Kasumi-1 (cell line): ENCODE results near the gene SLCO1B3.
"Not testable (repeated sequence)": the region's sequence is repeated elsewhere in the genome, so short reads cannot be mapped to it uniquely, and the experiment has no call there.

Experiments
- DNase-seq, 2 experiments: peaks; one replicate each; lab custom pipeline; 2025; lab: John Stamatoyannopoulos, UW

SLCO1B3 gene, protein sequence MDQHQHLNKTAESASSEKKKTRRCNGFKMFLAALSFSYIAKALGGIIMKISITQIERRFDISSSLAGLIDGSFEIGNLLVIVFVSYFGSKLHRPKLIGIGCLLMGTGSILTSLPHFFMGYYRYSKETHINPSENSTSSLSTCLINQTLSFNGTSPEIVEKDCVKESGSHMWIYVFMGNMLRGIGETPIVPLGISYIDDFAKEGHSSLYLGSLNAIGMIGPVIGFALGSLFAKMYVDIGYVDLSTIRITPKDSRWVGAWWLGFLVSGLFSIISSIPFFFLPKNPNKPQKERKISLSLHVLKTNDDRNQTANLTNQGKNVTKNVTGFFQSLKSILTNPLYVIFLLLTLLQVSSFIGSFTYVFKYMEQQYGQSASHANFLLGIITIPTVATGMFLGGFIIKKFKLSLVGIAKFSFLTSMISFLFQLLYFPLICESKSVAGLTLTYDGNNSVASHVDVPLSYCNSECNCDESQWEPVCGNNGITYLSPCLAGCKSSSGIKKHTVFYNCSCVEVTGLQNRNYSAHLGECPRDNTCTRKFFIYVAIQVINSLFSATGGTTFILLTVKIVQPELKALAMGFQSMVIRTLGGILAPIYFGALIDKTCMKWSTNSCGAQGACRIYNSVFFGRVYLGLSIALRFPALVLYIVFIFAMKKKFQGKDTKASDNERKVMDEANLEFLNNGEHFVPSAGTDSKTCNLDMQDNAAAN

DNA sequence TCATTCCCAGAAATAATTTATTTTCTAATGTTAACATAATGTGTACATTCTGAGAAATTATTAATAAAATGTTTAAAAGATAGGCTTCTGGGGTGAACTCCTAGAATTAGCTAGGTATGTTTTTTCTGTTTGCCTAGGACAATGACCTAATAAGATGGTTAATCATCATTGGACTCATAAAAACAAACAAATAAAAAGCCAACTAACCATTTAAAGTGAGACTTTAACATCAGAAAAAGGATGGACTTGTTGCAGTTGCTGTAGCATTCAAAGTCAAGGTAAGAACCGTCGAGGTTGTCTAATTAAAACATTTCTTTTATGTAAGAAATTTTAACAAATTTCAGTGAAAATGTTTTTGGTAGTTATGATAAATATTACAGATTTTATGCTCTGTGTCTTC lies at the start of gene SLCO1B3:
SLCO1B3 (plus strand) TSS at position 219 of the 400 bp plus-strand sequence. CDS start 5,034 bp downstream, outside the sequence.
- DNase-seq, result no peak

DNA sequence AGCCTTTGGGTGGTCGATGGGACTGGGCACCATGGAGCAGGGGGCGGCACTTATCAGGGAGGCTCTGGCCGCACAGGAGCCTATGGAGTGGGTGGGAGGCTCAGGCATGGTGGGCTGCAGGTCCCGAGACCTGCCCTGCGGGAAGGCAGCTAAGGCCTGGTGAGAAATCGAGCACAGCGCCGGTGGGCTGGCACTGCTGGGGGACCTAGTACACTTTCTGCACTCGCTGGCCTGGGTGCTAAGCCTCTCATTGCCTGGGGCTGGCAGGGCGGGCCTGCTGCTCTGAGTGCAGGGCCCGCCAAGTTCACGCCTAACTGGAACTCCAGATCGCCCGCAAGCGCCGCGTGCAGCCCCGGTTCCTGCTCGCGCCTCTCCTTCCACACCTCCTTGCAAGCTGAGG lies 33.1 kb upstream of the SLCO1B3 start:
- no peak for DNase-seq

DNA sequence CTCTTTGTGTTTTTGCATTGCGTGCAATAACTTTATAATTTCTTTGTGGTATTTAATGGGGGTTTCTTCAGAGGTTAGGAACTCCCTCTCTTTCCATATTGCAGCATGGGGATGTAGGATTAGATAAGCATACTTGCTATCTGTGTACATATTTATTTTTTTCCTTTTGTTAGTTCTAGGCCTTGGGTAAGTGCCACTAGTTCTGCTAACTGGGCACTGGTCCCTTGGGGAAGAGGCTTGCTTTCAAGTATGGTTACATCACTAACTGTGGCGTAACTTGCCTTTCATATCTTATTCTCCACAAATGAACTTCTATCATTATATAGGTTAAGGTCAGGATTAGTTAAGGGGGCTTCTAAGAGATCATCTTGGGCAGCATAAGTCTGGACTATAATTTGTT lies 31.5 kb upstream of the SLCO1B3 start:
- DNase-seq, result no peak

DNA sequence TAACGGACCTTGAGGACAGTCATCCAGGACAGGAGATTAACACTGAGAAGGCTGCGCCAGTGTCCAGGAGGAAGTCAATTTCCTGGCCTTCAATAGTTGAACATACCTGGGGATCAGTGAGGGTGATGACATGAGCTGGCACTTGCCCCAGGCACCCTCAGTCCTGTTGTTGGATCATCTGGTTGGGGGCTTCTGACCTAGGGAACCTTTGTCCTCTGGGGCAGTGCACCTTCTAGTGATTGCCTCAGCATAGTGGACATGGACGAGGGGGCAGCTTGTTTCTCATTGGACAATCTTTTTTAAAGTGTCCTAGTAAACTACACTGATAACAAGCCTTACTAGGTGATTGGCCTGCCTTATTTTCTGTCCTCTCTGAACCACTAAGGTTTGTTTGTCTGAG lies 30.5 kb upstream of the SLCO1B3 start:
- DNase-seq, result not testable (repeated sequence)

DNA sequence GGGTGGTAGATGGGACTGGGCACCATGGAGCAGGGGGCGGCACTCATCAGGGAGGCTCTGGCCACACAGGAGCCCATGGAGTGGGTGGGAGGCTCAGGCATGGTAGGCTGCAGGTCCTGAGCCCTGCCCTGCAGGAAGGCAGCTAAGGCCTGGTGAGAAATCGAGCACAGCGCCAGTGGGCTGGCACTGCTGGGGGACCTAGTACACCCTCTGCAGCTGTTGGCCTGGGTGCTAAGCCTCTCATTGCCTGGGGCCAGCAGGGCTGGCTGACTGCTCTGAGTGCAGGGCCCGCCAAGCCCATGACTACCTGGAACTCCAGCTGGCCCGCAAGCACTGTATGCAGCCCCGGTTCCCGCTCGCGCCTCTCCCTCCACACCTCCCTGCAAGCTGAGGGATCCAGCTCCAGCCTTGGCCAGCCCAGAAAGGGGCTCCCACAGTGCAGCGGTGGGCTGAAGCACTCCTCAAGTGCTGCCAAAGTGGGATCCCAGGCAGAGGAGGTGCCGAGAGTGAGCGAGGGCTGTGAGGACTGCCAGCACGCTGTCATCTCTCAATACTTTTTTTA lies 26.6 kb upstream of the SLCO1B3 start:
- DNase-seq, result not testable (repeated sequence)

GRCh38 chr12:20792971-20793370 lies 17.5 kb upstream of the SLCO1B3 start:
- no peak for DNase-seq

- peak in 1 of 2 experiments; percentile 5 for DNase-seq
Observed at GRCh38 chr12:20798554-20798953, 12.0 kb upstream of the SLCO1B3 start.

- DNase-seq, result no peak
Observed at GRCh38 chr12:20800160-20800559, 10.3 kb upstream of the SLCO1B3 start.

GRCh38 chr12:20801035-20801434 lies 9.5 kb upstream of the SLCO1B3 start:
- DNase-seq, result no peak

- no peak for DNase-seq
Observed at GRCh38 chr12:20805921-20806320, 4.6 kb upstream of the SLCO1B3 start.

DNA sequence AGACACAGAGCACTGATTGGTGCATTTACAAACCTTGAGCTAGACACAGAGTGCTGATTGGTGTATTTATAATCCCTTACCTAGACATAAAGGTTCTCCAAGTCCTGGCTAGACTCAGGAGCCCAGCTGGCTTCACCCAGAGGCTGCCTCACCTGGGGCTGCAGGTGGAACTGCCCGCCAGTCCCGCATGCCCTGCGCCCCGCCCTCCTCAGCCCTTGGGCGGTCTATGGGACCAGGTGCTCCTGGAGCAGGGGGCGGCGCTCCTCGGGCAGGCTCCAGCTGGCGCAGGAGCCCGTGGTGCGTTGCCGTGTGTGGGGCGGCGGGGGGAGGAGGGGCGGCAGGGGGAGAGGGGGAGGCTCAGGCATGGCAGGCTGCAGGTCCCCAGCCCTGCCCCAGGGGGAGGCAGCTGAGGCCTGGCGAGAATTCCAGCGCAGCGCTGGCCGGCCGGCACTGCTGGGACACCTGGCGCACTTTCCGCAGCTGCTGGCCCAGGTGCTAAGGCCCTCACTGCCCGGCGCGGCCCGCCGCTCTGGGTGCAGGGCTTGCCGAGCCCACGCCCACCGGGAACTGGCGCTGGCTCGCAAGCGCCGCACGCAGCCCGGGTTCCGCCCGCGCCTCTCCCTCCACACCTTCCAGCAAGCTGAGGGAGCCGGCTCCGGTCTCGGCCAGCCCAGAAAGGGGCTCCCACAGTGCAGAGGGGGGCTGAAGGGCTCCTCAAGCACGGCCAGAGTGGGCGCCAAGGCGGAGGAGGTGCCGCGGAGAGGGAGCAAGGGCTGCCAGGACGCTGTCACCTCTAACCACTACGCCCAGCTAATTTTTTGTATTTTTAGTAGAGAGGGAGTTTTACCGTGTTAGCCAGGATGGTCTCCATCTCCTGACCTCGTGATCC lies 3.1 kb upstream of the SLCO1B3 start:
- DNase-seq, result no peak

DNA sequence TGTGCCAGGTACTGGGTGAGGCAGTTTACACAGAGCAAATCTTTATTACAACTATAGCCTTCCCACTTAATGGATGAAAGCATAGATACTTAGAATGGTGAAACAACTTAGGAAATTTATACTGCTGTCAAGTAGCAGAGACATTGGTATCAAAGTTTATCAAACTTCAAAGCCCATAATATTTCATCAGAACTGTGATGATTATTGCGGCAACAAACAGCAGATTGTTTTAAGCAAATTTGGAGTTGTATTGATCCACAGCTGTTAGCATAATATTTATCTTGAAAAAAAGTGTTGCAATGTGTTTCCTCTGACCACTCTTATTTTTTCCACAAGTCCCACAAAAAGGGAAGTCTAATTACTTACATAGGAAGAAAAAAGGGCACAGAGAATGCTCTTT lies 2.0 kb upstream of the SLCO1B3 start:
- DNase-seq, result peak; percentile 6 to 34

GRCh38 chr12:20815574-20815973 lies 5.1 kb downstream of the SLCO1B3 start:
- DNase-seq, result no peak

DNA sequence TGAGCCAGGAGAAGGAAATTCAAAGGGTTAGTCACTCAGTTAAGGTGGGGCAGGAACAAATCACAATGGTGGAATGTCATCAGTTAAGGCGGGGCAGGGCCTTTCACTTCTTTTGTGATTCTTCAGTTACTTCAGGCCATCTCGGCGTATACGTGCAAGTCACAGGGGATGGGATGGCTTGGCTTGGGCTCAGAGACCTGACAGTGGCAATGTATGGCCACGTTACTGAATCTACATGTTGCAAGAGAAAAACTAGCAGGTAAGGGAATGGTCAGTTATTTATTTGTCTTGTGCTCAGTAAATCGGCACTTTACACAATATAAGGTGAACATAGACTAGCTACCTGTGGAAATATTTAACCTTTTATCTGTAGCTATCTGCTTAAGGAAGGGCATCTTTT lies 11.9 kb downstream of the SLCO1B3 start:
- DNase-seq, result no peak

DNA sequence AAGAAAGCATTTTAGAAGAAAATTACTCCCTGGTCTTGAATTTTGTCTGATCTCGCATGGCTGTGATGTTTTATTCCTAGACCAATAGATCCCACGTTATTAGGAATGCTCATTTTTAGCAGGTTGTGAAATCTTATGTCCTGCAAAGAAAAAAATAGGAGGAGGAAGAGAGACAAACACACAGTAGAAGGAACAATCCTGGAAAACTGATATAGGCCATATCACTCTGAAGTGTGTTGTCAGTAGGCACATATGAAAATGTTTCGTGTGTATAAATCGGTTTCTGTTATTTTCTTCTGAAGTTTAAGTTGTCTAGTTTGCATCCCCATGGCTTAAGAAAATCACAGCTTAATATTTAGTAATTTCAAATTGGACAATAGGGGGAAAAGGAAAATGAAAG lies 12.4 kb downstream of the SLCO1B3 start:
- no peak for DNase-seq

DNA sequence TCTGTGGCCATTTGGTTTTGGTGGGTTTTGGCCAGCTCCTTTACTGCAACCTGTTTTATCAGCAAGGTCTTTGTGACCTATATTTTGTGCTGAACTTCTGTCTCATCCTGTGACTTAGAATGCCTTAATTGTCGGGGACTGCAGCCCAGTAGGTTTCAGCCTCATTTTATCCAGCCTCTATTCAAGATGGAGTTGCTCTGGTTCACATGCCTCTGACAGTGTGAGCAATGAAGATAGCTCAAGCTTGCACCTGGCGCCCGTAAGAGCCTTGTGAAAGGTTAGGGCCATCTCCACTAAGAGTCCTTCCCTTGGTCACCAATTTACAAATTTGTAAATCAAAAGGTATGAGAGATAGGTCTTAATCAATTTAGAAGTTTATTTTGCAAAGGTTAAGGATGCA lies 19.4 kb downstream of the SLCO1B3 start:
- DNase-seq, result no peak

GRCh38 chr12:20830456-20830855 lies 20.0 kb downstream of the SLCO1B3 start:
- no peak for DNase-seq

DNA sequence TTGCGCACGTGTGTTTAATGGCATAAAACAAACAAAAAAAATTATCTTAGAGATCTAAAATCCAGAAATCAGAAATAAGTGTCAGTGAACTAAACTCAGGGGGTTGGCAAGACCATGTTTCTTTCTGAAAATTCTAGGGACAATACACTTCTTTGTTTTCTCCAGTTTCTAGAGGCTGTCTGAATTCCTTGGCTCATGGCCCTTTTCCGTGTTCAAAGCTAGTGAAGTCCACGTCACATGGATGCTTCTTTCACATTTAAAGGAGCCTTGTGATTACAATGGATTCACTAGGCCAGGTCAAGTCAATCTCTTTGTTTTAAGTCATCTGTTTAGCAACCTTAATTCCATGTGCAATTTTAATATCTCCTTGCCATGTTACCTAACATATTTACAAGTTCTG lies 22.4 kb downstream of the SLCO1B3 start:
- no peak for DNase-seq

GRCh38 chr12:20852649-20853048 lies 42.1 kb downstream of the SLCO1B3 start:
- DNase-seq, result no peak

DNA sequence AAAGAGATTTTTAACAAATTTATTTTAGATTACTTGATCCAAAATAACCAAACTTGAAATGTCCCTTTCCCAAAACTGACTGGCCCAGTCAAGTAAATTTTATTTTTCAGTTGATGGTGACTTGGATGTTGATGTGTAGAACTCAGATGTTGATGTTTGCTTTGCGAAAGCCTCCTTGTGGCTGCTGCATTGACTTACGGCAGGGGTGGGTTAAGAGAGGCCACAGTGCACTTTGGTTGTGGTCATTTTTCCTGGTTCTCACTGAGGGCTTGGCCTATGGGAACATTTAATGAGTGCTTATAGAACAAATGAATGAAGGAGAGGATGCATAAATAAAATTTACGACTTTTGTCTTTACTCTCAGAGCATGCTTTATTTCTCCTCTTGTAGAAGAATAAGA lies 52.6 kb downstream of the SLCO1B3 start:
- DNase-seq, result no peak

GRCh38 chr12:20865873-20866272 lies 55.4 kb downstream of the SLCO1B3 start:
- DNase-seq, result no peak

DNA sequence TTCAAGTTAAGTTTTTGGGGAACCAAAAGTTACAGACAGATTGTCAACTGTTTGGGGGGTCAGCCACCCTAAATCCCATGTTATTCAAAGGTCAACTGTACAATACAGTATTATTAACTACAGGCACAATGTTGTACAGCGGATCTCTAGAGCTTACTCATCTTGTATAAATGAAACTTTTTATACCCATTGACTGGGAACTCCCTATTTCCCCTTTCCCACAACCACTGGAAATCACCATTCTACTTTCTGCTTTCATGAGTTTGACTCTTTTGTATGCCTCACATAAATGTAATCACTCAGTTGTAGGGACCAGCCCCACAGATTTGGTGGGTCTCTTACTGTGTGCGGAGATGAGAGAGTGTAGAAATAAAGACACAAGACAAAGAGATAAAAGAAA lies 57.8 kb downstream of the SLCO1B3 start:
- DNase-seq, result no peak
